Trophoblast cell (in vitro differentiated cells and primary cell): ENCODE data around the gene TBC1D22A.
A peak's percentile ranks its signal among the peaks of the same experiment; 100 is the strongest.

Source experiments
- DNase-seq, 2 donors: peaks; one replicate each; pipeline ENCODE4 v3.0.0-alpha.2; 2016
- H2AFZ ChIP-seq: 2 replicates; pipeline ENCODE4 v1.6.1; 2013; ENCODE audit warnings: low read length, moderate library complexity, mild to moderate bottlenecking; ENCODE audit not compliant: insufficient read depth, poor library complexity
- H2AK5ac ChIP-seq: 2 replicates; pipeline ENCODE4 v1.6.1; 2013; ENCODE audit warnings: mild to moderate bottlenecking, low read length
- H2BK120ac ChIP-seq: 2 replicates; pipeline ENCODE4 v1.6.1; 2013; ENCODE audit warnings: low read length, mild to moderate bottlenecking, moderate library complexity; ENCODE audit not compliant: insufficient read depth, poor library complexity
- H2BK12ac ChIP-seq: 2 replicates; pipeline ENCODE4 v1.6.1; 2013; ENCODE audit warnings: mild to moderate bottlenecking, low read length, moderate library complexity
- H2BK5ac ChIP-seq: 2 replicates; pipeline ENCODE4 v1.6.1; 2013; ENCODE audit warnings: low read length, low read depth, moderate library complexity, mild to moderate bottlenecking; ENCODE audit not compliant: poor library complexity
- H3K14ac ChIP-seq: 2 replicates; pipeline ENCODE4 v1.6.1; 2013; ENCODE audit warnings: mild to moderate bottlenecking, low read length
- H3K18ac ChIP-seq: 2 replicates; pipeline ENCODE4 v1.6.1; 2013; ENCODE audit warnings: mild to moderate bottlenecking, low read length
- H3K23ac ChIP-seq: 2 replicates; pipeline ENCODE4 v1.6.1; 2013; ENCODE audit warnings: low read length
- H3K27ac ChIP-seq: 2 replicates; pipeline ENCODE4 v1.5.1; 2013; ENCODE audit warnings: low read depth, mild to moderate bottlenecking, inconsistent platforms, low read length, moderate library complexity
- H3K27me3 ChIP-seq: 2 replicates; pipeline ENCODE4 v1.6.1; 2013; ENCODE audit warnings: inconsistent platforms, mild to moderate bottlenecking, low read length, moderate library complexity; ENCODE audit not compliant: insufficient read depth
- H3K36me3 ChIP-seq, 2 experiments: 1 replicate in 1 of 2; 2 replicates in 1 of 2; pipeline ENCODE4 v1.6.1; 2013; ENCODE audit warnings: low read length in 2 of 2, mild to moderate bottlenecking in 2 of 2, moderate library complexity in 1 of 2; ENCODE audit not compliant: insufficient read depth in 2 of 2, control insufficient read depth in 1 of 2
- H3K4ac ChIP-seq: 2 replicates; pipeline ENCODE4 v1.6.1; 2013; ENCODE audit warnings: low read depth, mild to moderate bottlenecking, low read length, moderate library complexity
- H3K4me1 ChIP-seq, 2 experiments: 1 replicate in 1 of 2; 2 replicates in 1 of 2; pipeline ENCODE4 v1.6.1; 2013; ENCODE audit warnings: low read length in 2 of 2, mild to moderate bottlenecking in 2 of 2, moderate library complexity in 1 of 2; ENCODE audit not compliant: insufficient read depth in 2 of 2, control insufficient read depth in 1 of 2
- H3K4me2 ChIP-seq: 2 replicates; pipeline ENCODE4 v1.6.1; 2013; ENCODE audit warnings: inconsistent platforms, mild to moderate bottlenecking, low read length, moderate library complexity
- H3K4me3 ChIP-seq: 2 replicates; pipeline ENCODE4 v1.5.1; 2013; ENCODE audit warnings: mild to moderate bottlenecking, low read depth, low read length, inconsistent platforms
- H3K79me1 ChIP-seq: one replicate; pipeline ENCODE4 v1.6.1; 2013; ENCODE audit warnings: low read length
- H3K79me2 ChIP-seq: 2 replicates; pipeline ENCODE4 v1.6.1; 2013; ENCODE audit warnings: low read length, mild to moderate bottlenecking; ENCODE audit not compliant: control insufficient read depth, insufficient read depth, poor library complexity
- H3K9ac ChIP-seq: 2 replicates; pipeline ENCODE4 v1.6.1; 2013; ENCODE audit warnings: mild to moderate bottlenecking, low read length
- H3K9me3 ChIP-seq: 2 replicates; pipeline ENCODE4 v1.6.1; 2013; ENCODE audit warnings: low read depth, mild to moderate bottlenecking, control low read depth, inconsistent platforms, low read length; ENCODE audit not compliant: insufficient read depth
- H4K12ac ChIP-seq: 2 replicates; pipeline ENCODE4 v1.6.1; 2013; ENCODE audit warnings: low read depth, mild to moderate bottlenecking, low read length, moderate library complexity
- H4K8ac ChIP-seq: 2 replicates; pipeline ENCODE4 v1.6.1; 2013; ENCODE audit warnings: low read depth, mild to moderate bottlenecking, low read length, moderate library complexity
- H4K91ac ChIP-seq: one replicate; pipeline ENCODE4 v1.6.1; 2013; ENCODE audit warnings: low read depth, mild to moderate bottlenecking, low read length, moderate library complexity
- whole genome bisulfite sequencing: extraction: QIAGEN DNeasy Blood & Tissue Kit; methylation state at CpG from one replicate; pipeline ENCODE4 v1.1.7; 2013; ENCODE audit warnings: missing lambda C conversion rate; ENCODE audit not compliant: insufficient read length, insufficient coverage; ENCODE audit errors: extremely low coverage; 5-methylcytosine and 5-hydroxymethylcytosine counted together

The TBC1D22A gene

DNA sequence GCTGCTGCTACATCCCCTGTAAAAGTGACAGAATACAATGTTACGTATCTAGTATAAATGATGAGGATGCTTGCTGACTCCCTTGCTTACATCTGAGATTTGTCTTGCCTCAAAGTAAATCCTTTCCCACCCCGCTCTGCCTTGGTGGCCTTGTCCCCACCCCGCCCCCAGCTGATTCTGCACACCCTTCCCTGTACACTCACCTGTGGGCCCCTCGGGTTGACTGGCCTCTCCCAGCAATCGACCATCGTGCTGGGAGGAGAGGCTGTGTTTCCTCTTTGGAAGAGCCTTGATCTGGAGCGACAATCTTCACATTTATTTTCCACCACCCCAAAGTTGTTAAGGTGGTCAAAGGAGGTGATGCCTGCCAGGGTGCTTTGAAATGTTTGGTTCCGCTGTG is 249.4 kb downstream of the TBC1D22A start:
- Histone ChIP-seq H4K91ac (no peak overlapping the region), H3K4ac (no peak overlapping the region), H4K12ac (no peak overlapping the region), H2AK5ac (no peak overlapping the region), H3K9me3 (no peaks in the 10 kb centered on the region), H3K27ac (no peak overlapping the region), H3K14ac (no peak overlapping the region), H3K4me3 (no peak overlapping the region), H3K9ac (no peak overlapping the region), H2BK5ac (no peak overlapping the region), H4K8ac (no peak overlapping the region), H3K23ac (no peak overlapping the region), H2BK12ac (no peak overlapping the region), H3K79me1 (no peaks in the 10 kb centered on the region), H3K27me3 (no peaks in the 10 kb centered on the region), H2BK120ac (no peak overlapping the region), H3K36me3 (peaks cover 0 to 15% of the 10 kb centered on the region in 2 experiments), H3K4me1 (no peaks in the 10 kb centered on the region), H2AFZ (no peak overlapping the region), H3K4me2 (no peak overlapping the region), H3K18ac (no peak overlapping the region), H3K79me2 (no peaks in the 10 kb centered on the region)
- no CpG with 5 or more reads among the region's 8 CpGs for WGBS
- no peak for DNase-seq

DNA sequence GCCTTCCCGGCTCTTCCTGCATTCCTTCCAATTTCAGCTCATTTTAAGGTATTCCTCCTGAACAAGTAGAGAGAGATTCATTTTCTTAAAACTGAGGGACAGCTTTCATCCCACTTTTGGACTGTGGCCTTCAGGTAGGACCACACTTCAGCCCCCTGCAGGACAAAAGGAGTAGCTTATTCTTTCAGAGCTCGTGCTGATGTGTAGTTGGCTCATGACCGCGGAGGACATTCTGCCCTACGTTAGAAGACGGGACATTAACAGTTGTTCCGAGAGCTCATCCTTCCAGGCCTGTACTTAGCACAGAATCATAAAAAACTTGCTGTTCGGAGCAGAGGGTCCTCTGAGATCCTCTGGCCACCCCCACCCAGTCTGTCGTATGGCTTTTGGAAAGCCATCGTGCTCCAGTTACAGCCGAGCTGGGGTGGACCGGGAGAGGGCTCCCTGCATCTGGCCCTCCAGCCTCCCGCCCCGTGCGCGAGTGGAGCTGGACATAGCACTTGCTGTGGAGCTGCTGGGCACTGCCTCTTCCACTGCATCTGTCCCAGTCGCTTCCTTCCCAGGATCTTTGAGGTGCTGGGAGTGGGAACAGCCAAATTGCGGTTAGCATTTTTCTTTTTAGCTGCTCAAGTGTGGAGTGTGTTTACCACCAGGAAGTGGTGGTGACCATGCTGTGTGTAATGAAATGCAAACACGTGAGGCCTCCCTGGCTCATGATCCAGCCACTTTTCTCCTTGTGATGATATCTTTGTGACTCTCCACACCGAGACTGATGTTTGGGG is 250.3 kb downstream of the TBC1D22A start:
- no peak overlapping the region for H3K4me2 ChIP-seq
- no peaks in the 10 kb centered on the region for H3K9me3 ChIP-seq
- no peak overlapping the region for H3K9ac ChIP-seq
- H3K14ac ChIP-seq, result no peak overlapping the region
- H3K79me2 ChIP-seq, result no peaks in the 10 kb centered on the region
- WGBS, result no CpG with 5 or more reads among the region's 20 CpGs
- no peak overlapping the region for H3K4ac ChIP-seq
- peaks cover 0 to 13% of the 10 kb centered on the region in 2 experiments for H3K36me3 ChIP-seq
- H3K18ac ChIP-seq, result no peak overlapping the region
- no peak overlapping the region for H4K12ac ChIP-seq
- DNase-seq, result no peak
- no peak overlapping the region for H2AK5ac ChIP-seq
- no peak overlapping the region for H2BK120ac ChIP-seq
- H4K8ac ChIP-seq, result no peak overlapping the region
- H3K27ac ChIP-seq, result no peak overlapping the region
- H3K23ac ChIP-seq, result no peak overlapping the region
- H3K27me3 ChIP-seq, result no peaks in the 10 kb centered on the region
- no peak overlapping the region for H2BK5ac ChIP-seq
- no peak overlapping the region for H2AFZ ChIP-seq
- H4K91ac ChIP-seq, result no peak overlapping the region
- H3K4me3 ChIP-seq, result no peak overlapping the region
- H3K4me1 ChIP-seq, result no peaks in the 10 kb centered on the region
- no peak overlapping the region for H2BK12ac ChIP-seq
- H3K79me1 ChIP-seq, result no peaks in the 10 kb centered on the region

DNA sequence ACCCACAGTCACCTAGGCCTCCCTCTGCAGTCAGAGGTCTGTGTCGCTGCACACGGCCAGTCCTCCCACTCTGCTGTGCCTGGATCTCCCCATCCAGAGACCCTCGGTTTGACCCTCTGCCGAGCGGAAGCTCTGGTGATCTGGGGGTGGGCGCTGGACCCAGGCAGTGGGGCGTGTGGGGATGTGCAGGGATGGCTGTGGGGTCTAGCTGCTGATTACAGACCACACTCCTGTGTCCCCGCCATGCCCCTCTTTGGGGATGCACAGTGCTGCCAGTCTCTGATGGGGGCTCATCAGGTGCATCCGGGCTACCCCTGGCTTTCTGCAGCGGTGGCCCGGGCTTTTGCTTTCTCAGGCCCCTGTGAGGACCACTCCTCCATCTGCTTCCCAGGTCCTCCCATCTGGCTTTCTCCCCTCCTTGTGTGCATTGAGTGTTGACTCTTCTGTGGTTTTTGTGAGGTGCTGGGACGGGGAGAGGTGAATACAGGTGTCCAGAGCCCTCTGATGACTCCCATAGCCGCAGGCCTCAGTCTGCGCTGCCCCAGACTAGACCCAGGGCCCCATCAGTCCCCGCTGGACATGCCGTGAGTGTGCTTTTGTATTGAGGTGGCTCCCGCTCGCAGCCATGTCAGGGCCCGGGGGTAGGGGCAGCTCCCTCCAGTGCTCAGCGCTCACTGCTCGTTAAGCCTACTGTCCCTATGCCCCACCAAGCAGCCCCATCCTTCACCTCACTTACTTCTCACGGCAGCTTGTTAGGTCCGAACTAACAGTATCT is 251.6 kb downstream of the TBC1D22A start:
- Histone ChIP-seq H3K27ac (no peak overlapping the region), H3K4me2 (no peak overlapping the region), H3K4ac (no peak overlapping the region), H3K27me3 (no peaks in the 10 kb centered on the region), H4K91ac (no peak overlapping the region), H2BK5ac (no peak overlapping the region), H3K9ac (no peak overlapping the region), H2AK5ac (no peak overlapping the region), H2AFZ (no peak overlapping the region), H3K36me3 (peaks cover 0 to 11% of the 10 kb centered on the region in 2 experiments), H3K4me1 (no peaks in the 10 kb centered on the region), H3K4me3 (no peak overlapping the region), H2BK120ac (no peak overlapping the region), H3K14ac (no peak overlapping the region), H2BK12ac (no peak overlapping the region), H3K9me3 (peaks cover 3% of the 10 kb centered on the region), H3K18ac (no peak overlapping the region), H3K23ac (peak overlapping the region; percentile 41), H3K79me2 (no peaks in the 10 kb centered on the region), H4K8ac (no peak overlapping the region), H4K12ac (no peak overlapping the region), H3K79me1 (no peaks in the 10 kb centered on the region)
- WGBS, result no CpG with 5 or more reads among the region's 23 CpGs
- no peak for DNase-seq

DNA sequence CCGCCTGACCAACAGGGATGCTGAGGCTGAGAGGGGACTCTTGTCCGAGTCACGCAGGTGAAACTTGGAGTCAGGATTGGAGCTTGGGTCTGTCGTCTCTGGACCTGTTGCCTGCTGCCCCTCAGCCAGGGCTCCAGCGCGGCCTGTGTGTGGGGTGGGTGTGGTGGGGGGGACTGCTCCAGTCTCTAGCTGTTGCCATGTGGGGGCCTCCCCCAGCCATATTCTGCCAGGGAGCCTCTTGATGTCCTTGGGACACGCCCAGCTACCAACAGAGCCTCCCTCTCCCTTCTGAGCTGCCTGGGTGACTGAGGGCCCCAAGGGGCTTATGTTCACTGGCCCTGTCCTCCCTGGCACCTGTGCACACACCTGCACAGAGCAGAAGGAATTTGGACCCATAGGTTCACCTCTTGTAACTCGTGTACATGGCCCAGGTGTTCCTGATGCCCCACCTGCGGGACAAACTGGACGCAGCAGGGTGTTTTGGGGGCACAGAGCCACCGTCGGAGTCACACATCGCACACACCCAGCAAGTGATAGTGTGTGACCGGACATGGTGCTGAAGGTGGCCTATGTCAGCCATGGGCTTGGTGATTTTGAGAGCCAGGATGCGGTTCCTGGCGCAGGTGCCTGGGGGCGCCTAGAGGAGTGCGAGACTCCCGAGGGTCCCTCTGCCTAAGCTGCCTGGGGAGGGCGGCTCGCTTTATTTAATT is 252.3 kb downstream of the TBC1D22A start:
- no peak for DNase-seq
- no peak overlapping the region for H2AFZ ChIP-seq
- no peak overlapping the region for H3K9ac ChIP-seq
- no peak overlapping the region for H3K4me2 ChIP-seq
- H3K4me3 ChIP-seq, result no peak overlapping the region
- H3K27ac ChIP-seq, result no peak overlapping the region
- H2BK120ac ChIP-seq, result no peak overlapping the region
- no peaks in the 10 kb centered on the region for H3K79me1 ChIP-seq
- no peak overlapping the region for H4K8ac ChIP-seq
- no peaks in the 10 kb centered on the region for H3K4me1 ChIP-seq
- H2BK5ac ChIP-seq, result no peak overlapping the region
- no peaks in the 10 kb centered on the region for H3K27me3 ChIP-seq
- no peaks in the 10 kb centered on the region for H3K79me2 ChIP-seq
- H3K23ac ChIP-seq, result no peak overlapping the region
- WGBS, result no CpG with 5 or more reads among the region's 21 CpGs
- no peak overlapping the region for H3K14ac ChIP-seq
- no peak overlapping the region for H3K4ac ChIP-seq
- no peak overlapping the region for H4K91ac ChIP-seq
- H3K36me3 ChIP-seq, result peaks cover 0 to 3% of the 10 kb centered on the region in 2 experiments
- no peak overlapping the region for H3K18ac ChIP-seq
- H2AK5ac ChIP-seq, result no peak overlapping the region
- no peak overlapping the region for H2BK12ac ChIP-seq
- no peak overlapping the region for H4K12ac ChIP-seq
- peaks cover 7% of the 10 kb centered on the region for H3K9me3 ChIP-seq
